ENCODE data around the gene KCNH6. TPM values are rescaled to one million over a fixed set of nuclear protein-coding genes. Genes with fewer than 3 reads are reported as not detected.

The KCNH6 gene
- total and polyA plus RNA-seq, 4 donors, result 0.09 TPM; not detected in 3

GRCh38 chr17:63534078-63534570, 11.0 kb downstream of the KCNH6 start:
- H3K4me3 ChIP-seq (ENCODE audit: low read depth in 1 of 3, low read length in 3 of 3), result no peak overlapping the region
- no peaks in the 10 kb centered on the region for H3K9me3 ChIP-seq (ENCODE audit: control insufficient read depth in 4 of 4, low read length in 3 of 4)
- 89% methylated on average over 17 of the region's 17 CpGs for WGBS
- DNase-seq (ENCODE audit: low spot score), result no peak
- TF ChIP-seq RXRA (IDR thresholded peaks at IDR 0.05) (no peak), TAF1 (conservative IDR thresholded peaks at IDR 0.05) (no peak), FOXA1 (IDR thresholded peaks at IDR 0.05) (no peak), SP1 (IDR thresholded peaks at IDR 0.05) (no peak), CTCF (IDR thresholded peaks at IDR 0.05; ENCODE audit: low read depth, low read length, missing input control) (no peak), EGR1 (IDR thresholded peaks at IDR 0.05; ENCODE audit: low read depth in 2 of 2) (no peak), RAD21 (IDR thresholded peaks at IDR 0.05) (no peak), YY1 (IDR thresholded peaks at IDR 0.05) (no peak), HNF4G (IDR thresholded peaks at IDR 0.05) (no peak), REST (IDR thresholded peaks at IDR 0.05) (no peak), NR2F2 (IDR thresholded peaks at IDR 0.05) (no peak), ATF3 (IDR thresholded peaks at IDR 0.05) (no peak), FOXA2 (IDR thresholded peaks at IDR 0.05) (no peak), GABPA (IDR thresholded peaks at IDR 0.05 in 1 of 2, conservative IDR thresholded peaks at IDR 0.05 in 1 of 2) (no peak), JUND (IDR thresholded peaks at IDR 0.05) (no peak), HNF4A (conservative IDR thresholded peaks at IDR 0.05) (no peak)
- TF ChIP-seq, protein P1, sequence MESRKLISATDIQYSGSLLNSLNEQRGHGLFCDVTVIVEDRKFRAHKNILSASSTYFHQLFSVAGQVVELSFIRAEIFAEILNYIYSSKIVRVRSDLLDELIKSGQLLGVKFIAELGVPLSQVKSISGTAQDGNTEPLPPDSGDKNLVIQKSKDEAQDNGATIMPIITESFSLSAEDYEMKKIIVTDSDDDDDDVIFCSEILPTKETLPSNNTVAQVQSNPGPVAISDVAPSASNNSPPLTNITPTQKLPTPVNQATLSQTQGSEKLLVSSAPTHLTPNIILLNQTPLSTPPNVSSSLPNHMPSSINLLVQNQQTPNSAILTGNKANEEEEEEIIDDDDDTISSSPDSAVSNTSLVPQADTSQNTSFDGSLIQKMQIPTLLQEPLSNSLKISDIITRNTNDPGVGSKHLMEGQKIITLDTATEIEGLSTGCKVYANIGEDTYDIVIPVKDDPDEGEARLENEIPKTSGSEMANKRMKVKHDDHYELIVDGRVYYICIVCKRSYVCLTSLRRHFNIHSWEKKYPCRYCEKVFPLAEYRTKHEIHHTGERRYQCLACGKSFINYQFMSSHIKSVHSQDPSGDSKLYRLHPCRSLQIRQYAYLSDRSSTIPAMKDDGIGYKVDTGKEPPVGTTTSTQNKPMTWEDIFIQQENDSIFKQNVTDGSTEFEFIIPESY (IDR thresholded peaks at IDR 0.05), result no peak
- TF ChIP-seq, protein P2, sequence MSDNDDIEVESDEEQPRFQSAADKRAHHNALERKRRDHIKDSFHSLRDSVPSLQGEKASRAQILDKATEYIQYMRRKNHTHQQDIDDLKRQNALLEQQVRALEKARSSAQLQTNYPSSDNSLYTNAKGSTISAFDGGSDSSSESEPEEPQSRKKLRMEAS (IDR thresholded peaks at IDR 0.05), result no peak
- no peak overlapping the region for H3K9ac ChIP-seq (ENCODE audit: low read depth in 1 of 2, low read length in 2 of 2)
- H3K36me3 ChIP-seq (ENCODE audit: control insufficient read depth in 4 of 4, insufficient read depth in 3 of 4, low read depth in 1 of 4, low read length in 3 of 4), result no peaks in the 10 kb centered on the region
- no peaks in the 10 kb centered on the region for H3K4me1 ChIP-seq (ENCODE audit: control insufficient read depth in 4 of 4, insufficient read depth in 4 of 4, low read length in 3 of 4)
- no peak overlapping the region for H3K27ac ChIP-seq (ENCODE audit: low read depth in 1 of 2, low read length in 2 of 2)
- peaks cover 0 to 8% (median 3%) of the 10 kb centered on the region in 4 donors for H3K27me3 ChIP-seq (ENCODE audit: control insufficient read depth in 4 of 4, insufficient read depth in 4 of 4, low read length in 3 of 4)
